Renal pelvis (tissue), 4 donors: ENCODE measurements around the gene IFIT2. TPM values are rescaled to one million over a fixed set of nuclear protein-coding genes. Genes with fewer than 3 reads are reported as not detected.
"Not testable (repeated sequence)": the region's sequence is repeated elsewhere in the genome, so short reads cannot be mapped to it uniquely, and the experiment has no call there.

Source experiments
- DNase-seq: peaks from one replicate; pipeline ENCODE4 v3.0.0-alpha.2; 2013
- polyA plus RNA-seq, 3 donors: library from polyadenylated mRNA; unstranded; fragments of 120-200 nt; gene quantifications; one replicate each; pipeline ENCODE4 v1.2.1, GENCODE V29; 2013; ENCODE audit not compliant: insufficient read length in 3 of 3

The IFIT2 gene
- polyA plus RNA-seq, 3 donors, result 7.1 to 9.6 (median 8.1) TPM

GRCh38 chr10:89337484-89337883, 35.6 kb downstream of the IFIT2 start:
- no peak for DNase-seq

- DNase-seq, result no peak
These were observed 36.9 kb downstream of the IFIT2 start for GRCh38 chr10:89338713-89339112.

GRCh38 chr10:89339875-89340274, 38.0 kb downstream of the IFIT2 start:
- DNase-seq, result no peak

GRCh38 chr10:89341649-89342048, 39.8 kb downstream of the IFIT2 start:
- no peak for DNase-seq

GRCh38 chr10:89342206-89342958, 40.5 kb downstream of the IFIT2 start:
- DNase-seq, result no peak

- DNase-seq, result no peak
These were observed 41.4 kb downstream of the IFIT2 start for GRCh38 chr10:89343089-89343767.

GRCh38 chr10:89344156-89344555, 42.3 kb downstream of the IFIT2 start:
- no peak for DNase-seq

- no peak for DNase-seq
These were observed 43.6 kb downstream of the IFIT2 start for GRCh38 chr10:89345367-89346000.

- no peak for DNase-seq
These were observed 44.8 kb downstream of the IFIT2 start for GRCh38 chr10:89346405-89347254.

- DNase-seq, result no peak
These were observed 46.0 kb downstream of the IFIT2 start for GRCh38 chr10:89347701-89348457.

- no peak for DNase-seq
These were observed 46.6 kb downstream of the IFIT2 start for GRCh38 chr10:89348481-89348880.

GRCh38 chr10:89348975-89349374, 47.1 kb downstream of the IFIT2 start:
- no peak for DNase-seq

GRCh38 chr10:89350631-89351315, 48.9 kb downstream of the IFIT2 start:
- not testable (repeated sequence) for DNase-seq

- DNase-seq, result no peak
These were observed 49.5 kb downstream of the IFIT2 start for GRCh38 chr10:89351412-89351779.

GRCh38 chr10:89351780-89352597, 50.1 kb downstream of the IFIT2 start:
- peak; percentile 77 for DNase-seq

- DNase-seq, result no peak
These were observed 51.0 kb downstream of the IFIT2 start for GRCh38 chr10:89352802-89353201.

GRCh38 chr10:89355394-89355931, 53.6 kb downstream of the IFIT2 start:
- DNase-seq, result no peak

GRCh38 chr10:89357096-89357495, 55.2 kb downstream of the IFIT2 start:
- DNase-seq, result no peak

GRCh38 chr10:89357975-89358374, 56.1 kb downstream of the IFIT2 start:
- no peak for DNase-seq
